ENCODE measurements around the gene LHFPL2. TPM values are rescaled to one million over a fixed set of nuclear protein-coding genes. Genes with fewer than 3 reads are reported as not detected.
A peak's percentile ranks its signal among the peaks of the same experiment; 100 is the strongest.
"Not testable (repeated sequence)": the region's sequence is repeated elsewhere in the genome, so short reads cannot be mapped to it uniquely, and the experiment has no call there.

The LHFPL2 gene
- total RNA-seq (2014; rRNA removed; shearing (Covaris generic)): 11.7 and 18.9 TPM in 2 replicates

- peak; percentile 60 for DNase-seq (ENCODE audit: low spot score)
Measured at GRCh38 chr5:78648359-78649210, at the start of gene LHFPL2. Gene LHFPL2 (minus strand): TSS chr5:78648772. CDS start chr5:78510213, 138,559 bp downstream.

- peak; percentile 18 for DNase-seq (ENCODE audit: low spot score)
Measured at GRCh38 chr5:78696637-78697036, 48.1 kb upstream of the LHFPL2 start.

GRCh38 chr5:78696052-78696451 lies 47.5 kb upstream of the LHFPL2 start:
- DNase-seq (ENCODE audit: low spot score): not testable (repeated sequence)

GRCh38 chr5:78693339-78693738 lies 44.8 kb upstream of the LHFPL2 start:
- no peak for DNase-seq (ENCODE audit: low spot score)

GRCh38 chr5:78691084-78691960 lies 42.8 kb upstream of the LHFPL2 start:
- DNase-seq (ENCODE audit: low spot score): no peak

- no peak for DNase-seq (ENCODE audit: low spot score)
Measured at GRCh38 chr5:78690253-78690972, 41.8 kb upstream of the LHFPL2 start.

- DNase-seq (ENCODE audit: low spot score): no peak
Measured at GRCh38 chr5:78689540-78690252, 41.1 kb upstream of the LHFPL2 start.

- DNase-seq (ENCODE audit: low spot score): not testable (repeated sequence)
Measured at GRCh38 chr5:78687514-78687913, 38.9 kb upstream of the LHFPL2 start.

GRCh38 chr5:78683905-78684304 lies 35.3 kb upstream of the LHFPL2 start:
- not testable (repeated sequence) for DNase-seq (ENCODE audit: low spot score)

- no peak for DNase-seq (ENCODE audit: low spot score)
Measured at GRCh38 chr5:78679905-78680304, 31.3 kb upstream of the LHFPL2 start.

GRCh38 chr5:78677777-78678668 lies 29.5 kb upstream of the LHFPL2 start:
- peak; percentile 52 for DNase-seq (ENCODE audit: low spot score)

- DNase-seq (ENCODE audit: low spot score): peak; percentile 18
Measured at GRCh38 chr5:78675956-78676730, 27.6 kb upstream of the LHFPL2 start.

GRCh38 chr5:78673827-78674226 lies 25.3 kb upstream of the LHFPL2 start:
- DNase-seq (ENCODE audit: low spot score): not testable (repeated sequence)

GRCh38 chr5:78672154-78672553 lies 23.6 kb upstream of the LHFPL2 start:
- no peak for DNase-seq (ENCODE audit: low spot score)

GRCh38 chr5:78671609-78672008 lies 23.0 kb upstream of the LHFPL2 start:
- DNase-seq (ENCODE audit: low spot score): peak; percentile 35

- DNase-seq (ENCODE audit: low spot score): no peak
Measured at GRCh38 chr5:78670701-78671269, 22.2 kb upstream of the LHFPL2 start.

GRCh38 chr5:78669331-78669730 lies 20.8 kb upstream of the LHFPL2 start:
- DNase-seq (ENCODE audit: low spot score): no peak

GRCh38 chr5:78667461-78668103 lies 19.0 kb upstream of the LHFPL2 start:
- DNase-seq (ENCODE audit: low spot score): no peak

Measured in HT-29 (cell line).